Dermis microvascular lymphatic vessel endothelial cell (primary cell): Measurements from ENCODE around the gene MYO1B. TPM values are rescaled to one million over a fixed set of nuclear protein-coding genes. Genes with fewer than 3 reads are reported as not detected.

ENCODE experiments used
- DNase-seq, 2 donors: peaks; one replicate each; pipeline versions ENCODE4 v3.0.0 to v3.0.0-alpha.2; 2010; ENCODE audit warnings: low read depth in 2 of 2
- total RNA-seq: library from RNA; depleted of rRNA; stranded (reverse); fragments of >200 nt; gene quantifications from 2 replicates; pipeline ENCODE4 v1.2.1, GENCODE V29; 2014

MYO1B gene
- total RNA-seq, 1 donor from 2014 or later, result 96.8 TPM

GRCh38 chr2:191225690-191226089 is 19.5 kb upstream of the MYO1B start:
- no peak for DNase-seq

GRCh38 chr2:191226196-191226595 is 19.0 kb upstream of the MYO1B start:
- no peak for DNase-seq

GRCh38 chr2:191228333-191228732 is 16.9 kb upstream of the MYO1B start:
- DNase-seq, result no peak

DNA sequence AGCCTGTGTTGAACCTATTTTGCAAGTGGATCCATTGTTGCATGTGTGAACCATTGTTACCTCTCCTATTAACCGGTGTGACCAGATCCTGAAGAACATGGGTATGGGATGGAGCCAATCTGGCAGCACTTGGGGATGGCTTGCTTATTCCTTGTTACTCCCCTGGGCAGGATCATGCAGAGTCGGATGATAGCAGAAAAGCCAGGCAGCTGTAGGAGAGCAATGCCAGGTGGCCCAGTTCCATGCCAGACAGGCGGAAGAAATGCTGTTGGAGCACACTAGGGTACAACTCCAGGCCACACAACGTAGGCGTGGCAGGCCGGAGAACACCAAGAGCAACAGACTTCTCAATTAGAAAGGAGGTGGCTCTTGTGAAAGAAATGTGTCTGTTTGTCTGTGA is 16.3 kb upstream of the MYO1B start:
- no peak for DNase-seq

DNA sequence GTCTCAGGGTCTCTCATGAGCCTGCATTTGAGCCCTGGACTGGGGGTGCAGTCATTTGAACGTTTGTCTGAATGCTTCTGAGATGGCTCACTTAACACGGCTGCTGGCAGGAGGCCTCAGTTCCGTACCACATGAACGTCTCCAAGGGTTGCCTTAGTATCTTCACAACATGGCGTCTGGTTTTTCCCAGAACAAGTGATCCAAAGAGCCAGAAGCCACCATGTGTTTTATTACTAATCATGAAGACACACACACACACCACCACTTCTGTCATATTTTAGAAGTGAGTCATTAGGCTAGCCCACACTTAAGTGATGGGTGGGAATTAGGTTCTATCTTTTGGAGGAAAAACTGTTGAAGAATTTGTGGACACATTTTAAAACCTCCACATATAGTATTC is 15.0 kb upstream of the MYO1B start:
- no peak for DNase-seq

- DNase-seq, result peak in 1 of 2 donors; percentile 35
Measured at GRCh38 chr2:191231995-191232394, 13.2 kb upstream of the MYO1B start.

DNA sequence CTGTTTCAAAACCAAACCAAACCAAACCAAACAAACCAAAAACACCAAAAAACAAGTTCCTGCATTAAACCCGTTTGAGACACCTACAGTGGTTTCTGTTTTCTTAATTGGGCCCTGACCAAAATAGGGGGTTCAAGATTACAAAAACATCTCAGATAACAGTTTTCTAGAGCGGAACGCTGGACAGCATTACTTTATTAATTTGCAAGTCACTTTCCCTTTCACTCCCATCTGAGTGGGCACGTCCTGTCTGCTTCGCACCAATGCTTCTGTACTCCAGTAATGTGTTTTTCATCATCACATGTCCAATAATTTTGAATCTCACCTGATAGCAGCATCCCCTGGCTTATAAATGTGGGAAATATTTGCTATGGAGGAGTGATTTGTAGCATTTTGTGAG is 11.7 kb upstream of the MYO1B start:
- DNase-seq, result no peak

DNA sequence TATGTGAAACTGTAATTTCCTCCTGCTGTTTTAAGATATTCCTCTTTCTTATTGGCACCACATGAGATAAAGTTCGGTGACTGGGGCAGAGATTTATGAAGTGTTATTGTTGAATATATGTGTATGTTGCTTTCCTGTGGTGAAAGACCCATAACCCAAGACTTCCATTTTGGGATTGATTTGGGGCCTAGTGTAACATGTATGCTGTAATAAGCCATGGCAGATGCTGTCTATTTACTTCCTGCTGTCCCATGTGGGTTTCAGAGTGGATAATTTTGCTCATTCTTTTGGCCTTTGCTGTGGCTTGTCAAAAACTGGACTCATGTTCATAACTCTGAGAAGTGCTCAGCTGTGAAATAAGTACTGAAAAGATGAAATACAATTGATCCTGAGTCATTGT is 10.8 kb upstream of the MYO1B start:
- DNase-seq, result no peak

- DNase-seq, result no peak
Measured at GRCh38 chr2:191240871-191241270, 4.3 kb upstream of the MYO1B start.

DNA sequence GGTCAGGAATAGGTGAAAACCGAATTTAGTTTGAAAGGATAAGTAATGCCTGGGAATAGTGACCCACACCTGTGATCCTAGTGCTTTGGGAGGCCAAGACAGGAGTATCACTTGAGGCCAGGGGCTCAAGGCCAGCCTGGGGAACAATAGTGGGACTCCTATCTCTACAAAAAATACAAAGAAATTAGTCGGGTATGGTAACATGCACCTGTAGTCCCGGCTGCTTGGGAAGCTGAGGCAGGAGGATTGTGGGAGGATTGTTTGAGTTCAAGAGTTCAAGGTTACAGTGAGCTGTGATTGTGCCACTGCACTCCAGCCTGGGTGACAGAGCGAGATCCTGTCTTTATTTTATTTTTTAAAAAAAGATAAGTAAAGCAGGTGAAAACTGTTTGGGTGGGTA is 3.8 kb upstream of the MYO1B start:
- DNase-seq, result no peak

DNA sequence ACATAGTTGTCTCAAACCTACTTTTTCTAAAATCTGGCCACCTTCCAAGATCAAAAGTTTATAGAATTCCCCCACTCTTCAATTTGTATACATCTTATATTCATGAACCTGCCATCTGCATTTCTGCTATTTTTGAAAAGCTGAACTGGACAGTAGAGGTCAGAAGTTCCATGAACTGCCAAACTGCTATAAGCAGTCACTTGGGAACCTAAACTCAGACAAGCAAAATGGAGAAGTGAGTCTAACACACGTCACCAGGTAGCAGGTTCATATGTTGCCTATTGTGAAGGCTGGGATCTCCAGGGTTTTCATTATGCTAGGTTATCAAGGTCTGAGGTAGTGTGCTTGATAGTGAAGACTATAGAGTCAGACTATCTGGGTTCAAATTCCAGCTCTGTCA is 2.0 kb upstream of the MYO1B start:
- DNase-seq, result no peak

DNA sequence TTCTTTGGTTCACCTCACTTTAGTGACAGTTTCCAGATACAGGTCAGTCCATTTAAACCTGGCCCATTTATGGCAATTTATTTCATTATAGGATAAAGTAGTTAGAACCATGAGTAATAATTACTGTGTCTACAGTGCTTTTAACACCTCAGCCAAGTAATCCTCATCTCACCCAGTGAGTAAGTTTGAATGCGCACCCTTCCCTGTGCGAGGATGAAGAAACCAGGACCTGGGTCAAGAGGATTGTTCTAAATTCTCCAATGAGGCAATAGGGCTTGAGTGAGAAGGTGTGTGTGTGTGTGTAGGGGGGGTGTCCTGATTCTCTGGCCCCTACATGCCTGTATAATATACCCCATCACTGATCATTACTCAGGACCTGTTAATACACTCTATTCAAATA is 854 bp upstream of the MYO1B start:
- DNase-seq, result no peak

DNA sequence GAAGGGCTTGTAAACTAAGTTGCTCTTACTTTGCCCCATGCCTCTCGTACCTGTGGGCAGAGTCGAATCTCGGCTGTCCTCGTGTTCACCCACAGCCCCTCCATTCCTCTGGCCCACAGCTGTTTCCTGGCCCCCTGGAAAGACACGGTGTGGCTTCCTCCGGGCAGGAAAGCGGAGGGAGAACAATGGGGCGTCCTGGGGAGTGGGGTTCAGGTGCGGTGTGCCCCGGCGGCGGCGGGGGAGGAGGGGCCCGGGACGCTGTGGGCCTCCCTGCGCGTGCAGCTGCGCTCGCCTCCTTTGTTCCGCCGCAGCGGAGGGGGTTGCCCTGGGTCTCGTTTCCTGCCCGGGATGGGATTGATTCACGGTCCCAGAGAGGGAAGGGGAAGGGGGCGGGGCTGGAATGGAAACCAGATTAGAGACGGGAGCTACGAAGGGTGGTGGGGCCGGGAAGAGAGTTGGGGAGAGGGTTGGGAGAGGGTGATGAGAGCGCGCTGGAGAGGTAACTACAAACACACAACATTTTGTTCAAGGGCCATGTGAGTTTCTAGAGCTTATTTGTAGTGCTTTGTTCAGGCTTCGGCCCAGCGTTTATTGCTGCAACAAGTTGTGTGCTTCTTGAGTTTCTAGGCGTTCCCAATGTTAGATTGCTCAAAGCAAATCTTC is 796 bp downstream of the MYO1B start:
- DNase-seq, result peak; percentile 58 to 85

DNA sequence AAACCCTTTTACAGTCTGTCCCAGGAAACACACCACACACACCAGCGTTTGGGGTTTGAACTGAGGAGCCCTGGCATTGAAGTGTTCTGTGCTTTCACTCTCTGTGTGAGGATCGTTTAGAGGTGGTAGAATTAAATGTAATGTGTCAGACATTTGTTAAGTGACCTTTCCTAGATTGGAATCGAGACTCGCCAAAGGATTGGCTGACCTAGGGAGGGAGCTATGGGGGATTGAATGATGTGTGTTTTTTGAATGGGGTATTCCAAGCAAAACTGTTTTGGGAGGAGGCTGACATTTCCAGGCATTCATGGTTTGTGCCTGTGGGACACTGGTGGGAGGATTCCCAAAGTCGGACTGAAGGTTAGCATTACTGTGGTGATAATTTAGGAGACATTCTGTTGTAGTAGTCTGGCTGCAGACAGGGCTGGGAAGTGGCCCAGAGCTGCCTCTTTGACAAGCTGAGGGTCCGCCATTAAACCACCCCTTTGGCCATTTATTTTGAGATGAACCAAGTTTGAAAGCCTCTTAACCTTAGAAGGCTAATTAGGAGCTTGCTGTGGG is 1.7 kb downstream of the MYO1B start:
- DNase-seq, result peak in 1 of 2 donors; percentile 32

DNA sequence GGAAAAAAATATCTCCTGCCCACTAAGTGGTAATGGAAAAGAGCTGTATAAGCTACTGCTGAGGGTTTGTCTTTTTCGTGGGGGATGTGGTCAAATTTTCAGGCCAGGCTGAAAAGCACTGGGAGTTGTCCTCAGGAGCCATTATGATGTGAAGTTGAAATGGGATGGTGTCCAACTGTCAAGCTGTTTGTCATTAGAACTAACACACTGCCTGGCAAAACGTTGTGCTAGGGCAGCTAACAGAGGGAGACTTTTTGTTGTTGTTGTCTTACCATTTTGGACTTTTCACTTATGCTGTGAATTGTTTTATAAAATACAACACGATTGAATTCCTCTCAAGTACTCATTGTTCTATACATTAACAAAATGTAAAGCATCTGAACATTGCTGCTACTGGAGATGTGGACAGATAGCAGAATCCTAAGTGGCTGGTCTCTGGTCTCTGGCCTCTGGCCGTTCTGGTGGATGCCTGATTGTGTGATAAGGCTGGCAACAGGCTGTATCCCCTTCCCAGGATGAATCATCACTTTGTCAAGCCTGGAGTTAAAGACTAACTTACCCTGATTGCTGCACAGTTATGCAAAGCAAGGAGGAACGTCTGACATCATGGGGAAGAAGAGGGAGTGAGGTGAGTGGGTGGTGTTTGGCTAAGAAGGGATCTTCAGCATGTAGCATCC is 2.3 kb downstream of the MYO1B start:
- peak; percentile 53 to 93 for DNase-seq

GRCh38 chr2:191249156-191249813 is 4.1 kb downstream of the MYO1B start:
- no peak for DNase-seq

DNA sequence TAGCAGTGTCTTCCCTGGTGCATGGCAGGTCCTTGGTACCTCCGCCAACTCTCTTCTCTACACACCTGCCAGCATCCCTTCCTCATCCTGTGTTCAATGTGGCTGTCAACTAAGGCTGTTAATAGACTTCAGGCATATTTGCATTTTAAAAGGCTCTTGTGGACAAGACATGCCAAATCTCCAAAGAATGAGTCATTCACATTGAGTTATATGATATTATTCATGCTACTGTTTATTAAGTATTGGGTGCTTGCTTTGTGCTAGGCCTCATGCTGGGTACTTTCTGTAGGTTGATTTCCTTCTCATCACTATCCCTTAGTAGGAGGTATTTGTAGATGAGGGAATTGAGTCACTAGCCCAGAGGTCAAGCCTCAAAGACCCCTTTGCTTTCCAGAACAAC is 5.2 kb downstream of the MYO1B start:
- DNase-seq, result no peak

GRCh38 chr2:191250986-191251385 is 5.8 kb downstream of the MYO1B start:
- DNase-seq, result no peak

GRCh38 chr2:191252699-191253098 is 7.5 kb downstream of the MYO1B start:
- no peak for DNase-seq

GRCh38 chr2:191253476-191253875 is 8.3 kb downstream of the MYO1B start:
- DNase-seq, result no peak

GRCh38 chr2:191255271-191255670 is 10.1 kb downstream of the MYO1B start:
- DNase-seq, result no peak

DNA sequence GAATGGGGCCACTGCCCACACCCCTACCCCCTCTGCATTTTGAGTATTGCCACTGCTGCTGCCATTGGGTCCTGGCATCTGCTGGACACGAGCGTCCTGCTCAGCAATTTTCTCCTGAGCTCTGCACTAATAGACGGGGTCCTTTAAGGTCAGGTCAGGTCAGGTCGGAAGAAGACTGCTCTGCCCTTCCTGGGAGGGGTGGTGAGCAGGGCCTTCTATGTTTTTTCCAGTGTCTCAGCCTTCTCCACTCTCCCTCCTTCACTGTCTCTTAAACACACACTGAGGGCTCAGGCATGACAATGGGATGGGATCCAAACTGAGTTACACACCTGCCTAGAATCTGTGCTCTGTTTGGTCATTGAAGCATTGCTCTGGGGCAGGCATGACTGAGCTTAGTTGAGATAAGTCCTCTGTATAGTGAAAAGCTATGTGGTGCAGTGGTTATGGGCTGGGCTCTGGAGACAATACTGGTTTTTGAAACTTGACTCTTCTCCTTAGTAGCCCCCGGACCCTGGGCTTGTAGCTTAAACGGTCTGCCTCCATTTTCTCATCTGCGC is 10.6 kb downstream of the MYO1B start:
- no peak for DNase-seq
